ENCODE data around the gene EGLN3. TPM values are rescaled to one million over a fixed set of nuclear protein-coding genes. Genes with fewer than 3 reads are reported as not detected.
A peak's percentile ranks its signal among the peaks of the same experiment; 100 is the strongest.

EGLN3 gene
- total and polyA plus RNA-seq, 2 of the 13 experiments (the other 11 are each of a cell fraction or from before 2014, with no cell fraction given) = 0.18 to 27.3 TPM

DNA sequence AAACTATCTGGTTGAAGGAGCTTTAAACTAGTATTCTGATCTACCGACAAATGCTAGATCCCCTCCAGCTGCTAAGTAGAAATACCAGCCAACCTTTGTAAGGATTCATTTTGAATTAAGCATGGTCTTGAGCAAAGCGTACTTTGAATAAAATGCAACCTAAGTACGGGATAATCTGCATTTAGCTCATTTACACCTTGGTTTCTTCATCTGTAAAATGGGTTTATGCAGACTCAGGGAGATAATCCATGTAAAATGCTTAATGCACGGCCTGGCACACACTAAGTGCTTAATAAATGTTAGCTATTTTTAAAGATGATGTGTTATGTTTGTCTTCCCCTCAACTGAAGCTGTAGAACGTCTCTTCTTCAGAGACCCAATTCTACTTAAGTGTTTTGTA is 15.9 kb downstream of the EGLN3 start (continued):
- TF ChIP-seq KIAA2018 (CRISPR knock-in tag; IDR thresholded peaks at IDR 0.05; ENCODE audit: borderline replicate concordance) (no peak), GPN1 (CRISPR knock-in tag; IDR thresholded peaks at IDR 0.05; ENCODE audit: borderline replicate concordance) (no peak), ZKSCAN8 (CRISPR knock-in tag; IDR thresholded peaks at IDR 0.05; ENCODE audit: borderline replicate concordance) (0 out of 2 replicates have a peak, but pooled peaks have one; percentile 23)

- BruUV-seq (replicated peaks) = no TSS peak
- CTCF ChIA-PET (ENCODE audit: low intra/inter-chr PET ratio, low total read pairs) = no interaction called here
- ATAC-seq (no peak), FAIRE-seq (no peak), DNase-seq (ENCODE audit: low spot score) (no peak)
- Histone ChIP-seq H3K79me2 (ENCODE audit: insufficient read depth, low read length) (peaks cover 2% of the 10 kb centered on the region), H3K9ac (ENCODE audit: insufficient read depth, low read depth, low read length) (no peak overlapping the region), H3K36me3 (replicated peaks in 1 of 2; ENCODE audit: control insufficient read depth in 1 of 2, insufficient read depth in 2 of 2, low read length in 2 of 2) (no peaks in the 10 kb centered on the region; a peak in 1 of 5 replicates), H3K27ac (ENCODE audit: extremely low read length, insufficient read depth, low read length) (no peak overlapping the region), H3K27me3 (ENCODE audit: control insufficient read depth in 1 of 2, insufficient read depth in 2 of 2, low read length in 2 of 2) (no peaks in the 10 kb centered on the region), H4K20me1 (ENCODE audit: insufficient read depth, low read length) (no peaks in the 10 kb centered on the region; the same call in 1 of the 2 replicates), H3K4me3 (replicated peaks in 1 of 3; ENCODE audit: insufficient read depth in 1 of 3, low read depth in 2 of 3, low read length in 3 of 3) (no peak overlapping the region), H2AFZ (ENCODE audit: low read length) (no peak overlapping the region), H3K4me2 (ENCODE audit: low read depth, low read length) (no peak overlapping the region), H3K9me3 (ENCODE audit: low read length) (no peaks in the 10 kb centered on the region), H3K4me1 (ENCODE audit: insufficient read depth, low read length) (peaks cover 32% of the 10 kb centered on the region)
- intact Hi-C loops (cut with micrococcal nuclease; ENCODE audit: unreplicated experiment) = no loop called here
- in situ Hi-C loops (cut with HindIII; ENCODE audit: extremely low pct_ligation_motif_present, low pct_unique_long_range_greater_than_20kb) = no loop called here
- WGBS (ENCODE audit: low lambda C conversion rate) = 61% methylated on average over 7 of the region's 7 CpGs
- POLR2A ChIA-PET = no interaction called here
- TF ChIP-seq ZNF670 (CRISPR knock-in tag; IDR thresholded peaks at IDR 0.05; ENCODE audit: borderline replicate concordance) (no peak), YEATS2 (CRISPR knock-in tag; IDR thresholded peaks at IDR 0.05; ENCODE audit: borderline replicate concordance) (no peak), KDM2A (CRISPR knock-in tag; IDR thresholded peaks at IDR 0.05; ENCODE audit: borderline replicate concordance, low read depth) (no peak), ZNF546 (CRISPR knock-in tag; conservative IDR thresholded peaks at IDR 0.05) (no peak), BCLAF1 (IDR thresholded peaks at IDR 0.05) (no peak), AGO2 (optimal IDR thresholded peaks at IDR 0.05; ENCODE audit: low read depth, low read length) (no peak), NFKB2 (CRISPR knock-in tag; IDR thresholded peaks at IDR 0.05; ENCODE audit: borderline replicate concordance) (no peak)
Observed at GRCh38 chr14:33934043-33934750, 16.7 kb downstream of the EGLN3 start.
